ENCODE data around the gene KLB. TPM values are rescaled to one million over a fixed set of nuclear protein-coding genes. Genes with fewer than 3 reads are reported as not detected.
"Not testable (repeated sequence)": the region's sequence is repeated elsewhere in the genome, so short reads cannot be mapped to it uniquely, and the experiment has no call there.

KLB gene
- total RNA-seq, 1 donor from 2014 or later: 0.87 TPM

DNA sequence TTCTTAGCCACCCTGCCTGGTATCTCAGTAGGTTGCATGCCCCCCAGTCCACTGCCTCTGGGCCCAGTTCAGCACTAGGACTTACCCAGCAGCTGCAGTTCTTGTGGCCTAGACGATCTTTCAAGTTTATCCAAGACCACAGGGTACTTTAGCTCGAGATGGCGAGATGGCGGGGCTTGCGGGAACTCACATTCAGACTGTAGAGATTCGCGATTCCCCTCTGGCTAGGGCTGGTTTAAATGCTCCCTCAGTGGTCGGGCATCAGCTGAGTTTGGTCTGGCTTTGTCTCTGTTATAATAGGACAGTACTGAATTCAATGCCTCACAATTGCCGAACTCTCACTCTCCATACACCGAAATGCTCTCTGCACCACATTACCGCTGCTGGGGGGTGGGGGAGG is 22.2 kb upstream of the KLB start:
- H3K4me1 ChIP-seq: no peaks in the 10 kb centered on the region
- DNase-seq (no peak), ATAC-seq (no peak)
- H3K9me3 ChIP-seq: no peaks in the 10 kb centered on the region
- TF ChIP-seq, protein P1, sequence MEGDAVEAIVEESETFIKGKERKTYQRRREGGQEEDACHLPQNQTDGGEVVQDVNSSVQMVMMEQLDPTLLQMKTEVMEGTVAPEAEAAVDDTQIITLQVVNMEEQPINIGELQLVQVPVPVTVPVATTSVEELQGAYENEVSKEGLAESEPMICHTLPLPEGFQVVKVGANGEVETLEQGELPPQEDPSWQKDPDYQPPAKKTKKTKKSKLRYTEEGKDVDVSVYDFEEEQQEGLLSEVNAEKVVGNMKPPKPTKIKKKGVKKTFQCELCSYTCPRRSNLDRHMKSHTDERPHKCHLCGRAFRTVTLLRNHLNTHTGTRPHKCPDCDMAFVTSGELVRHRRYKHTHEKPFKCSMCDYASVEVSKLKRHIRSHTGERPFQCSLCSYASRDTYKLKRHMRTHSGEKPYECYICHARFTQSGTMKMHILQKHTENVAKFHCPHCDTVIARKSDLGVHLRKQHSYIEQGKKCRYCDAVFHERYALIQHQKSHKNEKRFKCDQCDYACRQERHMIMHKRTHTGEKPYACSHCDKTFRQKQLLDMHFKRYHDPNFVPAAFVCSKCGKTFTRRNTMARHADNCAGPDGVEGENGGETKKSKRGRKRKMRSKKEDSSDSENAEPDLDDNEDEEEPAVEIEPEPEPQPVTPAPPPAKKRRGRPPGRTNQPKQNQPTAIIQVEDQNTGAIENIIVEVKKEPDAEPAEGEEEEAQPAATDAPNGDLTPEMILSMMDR (IDR thresholded peaks at IDR 0.05): no peak
- no peak overlapping the region for H3K4me3 ChIP-seq
- no peaks in the 10 kb centered on the region for H3K36me3 ChIP-seq
- intact Hi-C loops (cut with DNase I): no loop called here
- no peak overlapping the region for H3K27ac ChIP-seq
- no peaks in the 10 kb centered on the region for H3K27me3 ChIP-seq

DNA sequence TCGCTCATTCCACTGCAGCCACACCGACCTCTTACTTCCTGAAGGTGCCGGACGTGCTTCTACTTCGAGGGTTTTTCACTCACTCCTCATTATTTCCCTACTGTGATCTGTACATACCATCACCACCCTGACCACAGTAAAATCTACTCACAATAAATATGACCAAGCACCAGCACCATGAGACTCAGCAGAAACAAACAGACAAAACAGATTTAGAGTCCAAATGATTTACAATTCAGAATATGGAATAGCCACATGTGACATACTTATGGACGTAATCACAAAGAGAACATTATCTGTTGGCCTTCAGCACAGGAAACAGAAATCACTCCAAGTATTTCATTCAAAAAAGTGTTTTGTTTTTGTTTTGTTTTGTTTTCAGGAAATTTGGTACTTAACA is 16.1 kb upstream of the KLB start:
- intact Hi-C loops (cut with DNase I): no loop called here
- Histone ChIP-seq H3K27me3 (no peaks in the 10 kb centered on the region), H3K4me3 (no peak overlapping the region), H3K36me3 (no peaks in the 10 kb centered on the region), H3K4me1 (no peaks in the 10 kb centered on the region), H3K9me3 (no peaks in the 10 kb centered on the region), H3K27ac (no peak overlapping the region)
- DNase-seq: no peak
- ATAC-seq: no peak
- TF ChIP-seq, protein P1 (IDR thresholded peaks at IDR 0.05): no peak

DNA sequence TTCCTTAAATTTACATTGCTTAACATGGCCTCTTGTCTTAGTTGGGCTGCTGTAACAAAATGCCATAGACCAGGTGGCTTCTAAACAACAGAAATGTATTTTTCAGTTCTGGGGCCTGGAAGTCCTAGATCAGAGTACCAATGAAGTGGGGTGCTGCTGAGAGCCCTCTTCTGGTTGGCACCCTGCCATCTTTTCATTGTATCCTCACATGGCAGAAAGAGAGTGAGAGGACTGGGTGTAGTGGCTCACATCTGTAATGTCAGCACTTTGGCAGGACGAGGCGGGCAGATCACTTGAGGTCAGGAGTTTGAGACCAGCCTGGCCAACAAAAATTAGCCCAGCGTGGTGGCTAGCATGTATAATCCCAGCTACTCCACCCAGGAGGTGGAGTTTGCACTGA is 12.0 kb upstream of the KLB start:
- Histone ChIP-seq H3K9me3 (no peaks in the 10 kb centered on the region), H3K4me1 (no peaks in the 10 kb centered on the region), H3K27me3 (no peaks in the 10 kb centered on the region), H3K4me3 (no peak overlapping the region), H3K27ac (no peak overlapping the region), H3K36me3 (no peaks in the 10 kb centered on the region)
- intact Hi-C loops (cut with DNase I): no loop called here
- DNase-seq (no peak), ATAC-seq (no peak)
- TF ChIP-seq, protein P1 (IDR thresholded peaks at IDR 0.05): no peak

DNA sequence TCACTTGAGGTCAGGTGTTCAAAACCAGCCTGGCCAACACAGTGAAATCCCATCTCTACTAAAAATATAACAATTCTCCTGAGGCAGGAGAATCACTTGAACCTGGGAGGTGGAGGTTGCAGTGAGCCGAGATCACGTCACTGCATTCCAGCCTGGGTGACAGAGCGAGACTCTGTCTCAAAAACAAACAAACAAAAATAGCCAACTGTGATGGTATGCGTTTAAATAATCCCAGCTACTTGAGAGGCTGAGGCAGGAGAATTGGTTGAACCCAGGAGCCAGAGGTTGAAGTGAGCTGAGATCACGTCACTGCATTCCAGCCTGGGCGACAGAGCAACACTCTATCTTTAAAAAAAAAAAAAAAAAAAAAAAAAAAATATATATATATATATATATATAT is 5.1 kb upstream of the KLB start:
- H3K4me1 ChIP-seq; H3K9me3 ChIP-seq; intact Hi-C loops (cut with DNase I); H3K36me3 ChIP-seq; DNase-seq; H3K4me3 ChIP-seq; H3K27me3 ChIP-seq; H3K27ac ChIP-seq: not testable (repeated sequence)
- peak; percentile 84 for ATAC-seq

DNA sequence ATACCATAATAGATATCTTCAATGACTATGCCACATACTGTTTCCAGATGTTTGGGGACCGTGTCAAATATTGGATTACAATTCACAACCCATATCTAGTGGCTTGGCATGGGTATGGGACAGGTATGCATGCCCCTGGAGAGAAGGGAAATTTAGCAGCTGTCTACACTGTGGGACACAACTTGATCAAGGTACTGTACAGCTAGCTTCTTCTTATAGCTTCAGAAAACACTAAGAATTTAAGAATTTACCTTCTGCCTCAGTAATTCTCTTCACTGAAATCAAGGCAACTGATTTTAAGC is 805 bp downstream of the KLB start:
- no peak for DNase-seq
- H3K4me1 ChIP-seq: no peaks in the 10 kb centered on the region
- H3K9me3 ChIP-seq: no peaks in the 10 kb centered on the region

DNA sequence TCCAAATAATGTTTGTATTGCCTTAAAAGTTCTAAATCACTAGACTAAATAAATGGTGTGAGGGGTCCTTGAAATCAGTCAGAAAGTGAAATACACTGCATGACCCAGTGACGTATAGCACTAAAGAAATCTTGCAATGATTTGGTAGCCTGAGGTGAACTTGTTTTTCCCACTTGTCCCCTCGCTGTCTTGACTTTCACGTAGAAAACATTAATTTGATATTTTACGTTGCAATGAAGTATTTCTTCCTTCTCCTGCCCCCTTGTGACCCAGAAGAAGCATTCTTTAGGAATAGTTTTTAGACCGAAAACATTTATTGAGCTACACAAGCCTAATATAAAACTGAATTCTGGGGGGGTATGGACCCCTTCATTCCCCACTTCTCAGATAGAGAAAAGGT is 3.7 kb downstream of the KLB start:
- no peaks in the 10 kb centered on the region for H3K4me1 ChIP-seq
- H3K27ac ChIP-seq: no peak overlapping the region
- H3K9me3 ChIP-seq: no peaks in the 10 kb centered on the region
- H3K4me3 ChIP-seq: no peak overlapping the region
- H3K36me3 ChIP-seq: no peaks in the 10 kb centered on the region
- intact Hi-C loops (cut with DNase I): no loop called here
- DNase-seq (no peak), ATAC-seq (no peak)
- TF ChIP-seq, protein P1 (IDR thresholded peaks at IDR 0.05): no peak
- no peaks in the 10 kb centered on the region for H3K27me3 ChIP-seq

More for the DNA sequence above, 805 bp downstream of the KLB start:
- Histone ChIP-seq H3K4me3 (no peak overlapping the region), H3K27ac (no peak overlapping the region), H3K27me3 (no peaks in the 10 kb centered on the region), H3K36me3 (no peaks in the 10 kb centered on the region)
- TF ChIP-seq, protein P1 (IDR thresholded peaks at IDR 0.05): no peak
- no peak for ATAC-seq
- intact Hi-C loops (cut with DNase I): no loop called here

DNA sequence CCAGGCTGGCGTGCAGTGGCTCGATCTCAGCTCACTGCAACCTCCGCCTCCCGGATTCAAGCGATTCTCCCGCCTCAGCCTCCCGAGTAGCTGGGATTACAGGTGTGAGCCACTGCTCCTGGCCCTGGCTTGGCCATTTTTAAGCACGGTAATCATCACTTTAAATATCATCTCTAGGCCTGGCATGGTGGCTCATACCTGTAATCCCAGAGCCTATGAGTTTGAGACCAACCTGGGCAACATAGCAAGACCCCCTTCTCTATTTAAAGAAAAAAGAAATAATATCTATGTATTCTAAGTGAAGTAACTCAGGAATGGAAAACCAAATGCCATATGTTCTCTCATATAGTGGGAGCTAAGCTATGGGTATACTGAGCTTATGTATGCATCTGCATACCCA is 4.8 kb downstream of the KLB start:
- H3K36me3 ChIP-seq; H3K27me3 ChIP-seq; H3K4me3 ChIP-seq; H3K9me3 ChIP-seq; intact Hi-C loops (cut with DNase I); H3K27ac ChIP-seq; DNase-seq; H3K4me1 ChIP-seq; ATAC-seq: not testable (repeated sequence)

Measured in upper lobe of right lung (tissue), 1 donor.